Pancreas (tissue), 10 donors: ENCODE results near the gene NUDT14. TPM values are rescaled to one million over a fixed set of nuclear protein-coding genes. Genes with fewer than 3 reads are reported as not detected.

Experiments used
- ATAC-seq, 4 donors: fragments of 200-7000 bp; cut with Tn5 transposase; one replicate each; pipeline versions ENCODE4 v1.8.0 to v1.9.1; 2020; ENCODE audit warnings: mild to moderate bottlenecking in 4 of 4, moderate library complexity in 4 of 4
- DNase-seq, 6 donors: peaks; one replicate each; pipeline ENCODE4 v3.0.0-alpha.2; 2020
- FAIRE-seq: peaks from 2 replicates; lab custom pipeline; 2012; peaks lifted over from hg19 to GRCh38; lab: Jason Lieb, UNC
- H3K27ac ChIP-seq, 4 donors: fragments of 200-600 bp; sonication (generic); 1 replicate in 3 of 4; 2 replicates in 1 of 4; pipeline versions ENCODE4 v1.5.0 to v1.8.0; 2020
- H3K27me3 ChIP-seq, 4 donors: fragments of 200-600 bp; one replicate each; pipeline ENCODE4 v1.8.0; 2021
- H3K36me3 ChIP-seq, 3 donors: fragments of 200-600 bp; sonication (generic) in 1 of 3; one replicate each; pipeline versions ENCODE4 v1.5.0 to v1.8.0; 2020 to 2021
- H3K4me1 ChIP-seq, 3 donors: fragments of 200-600 bp; one replicate each; pipeline ENCODE4 v1.8.0; 2021
- H3K4me3 ChIP-seq, 4 donors: fragments of 200-600 bp; sonication (generic) in 2 of 4; one replicate each; pipeline versions ENCODE4 v1.5.0 to v1.8.0; 2020 to 2021
- H3K9me3 ChIP-seq, 4 donors: fragments of 200-600 bp; one replicate each; pipeline ENCODE4 v1.8.0; 2021
- WGBS, 2 donors: extraction: QIAGEN DNeasy Blood & Tissue Kit; methylation state at CpG; one replicate each; pipeline ENCODE4 v1.1.7; 2013; 5-methylcytosine and 5-hydroxymethylcytosine counted together
- intact Hi-C, 3 donors: fragments of 100-400 bp; cut with DNase I; formaldehyde crosslinking; loops; one replicate each; pipeline versions ENCODE4 v1.11.1 to v1.14.2; 2022
- polyA plus RNA-seq, 2 donors: library from polyadenylated mRNA; stranded (reverse); fragments of 200-250 nt; gene quantifications; one replicate each; pipeline ENCODE4 v1.2.3, GENCODE V29; 2013
- total RNA-seq, 6 donors: library from RNA; stranded (reverse); fragmentation: NEBNext Ultra II Directional in 4 of 6; extraction: Animal tissue kit (Norgen Biotek cat#: 25700) in 4 of 6; gene quantifications; one replicate each; pipeline versions ENCODE4 v1.2.1 to v1.2.4, GENCODE V29; 2021 to 2023
- TF ChIP-seq, protein P1 (sequence below), 4 donors: fragments of 200-600 bp; sonication (generic) in 3 of 4; IDR thresholded peaks; one replicate each; pipeline versions ENCODE4 v1.5.0 to v1.8.0; 2021; ENCODE audit warnings: antibody characterized with exemption in 4 of 4
- donor health status: healthy with polysubstance abuse.
- donor health status: DM: no; HTN: no; CAD: no; lungs with moderate emphysema.
- donor health status: DM: no; HTN: no; CAD: no.
- donor health status: control.
- donor health status: control.
- donor health status: Bipolar disorder and iron deficiency.
- donor health status: DM: yes; HTN: yes; CAD: no.
- donor health status: DM: no; HTN: no; CAD: no.
- donor health status: DM: no; HTN: no; CAD: no.
- donor health status: DM: yes; HTN: yes; CAD: no.

Gene NUDT14
- total RNA-seq (10 to 100 TPM; 24.7 to 36.6 (median 30.4) TPM), polyA plus RNA-seq (10 to 100 TPM; 47.8 to 64.9 TPM)

DNA sequence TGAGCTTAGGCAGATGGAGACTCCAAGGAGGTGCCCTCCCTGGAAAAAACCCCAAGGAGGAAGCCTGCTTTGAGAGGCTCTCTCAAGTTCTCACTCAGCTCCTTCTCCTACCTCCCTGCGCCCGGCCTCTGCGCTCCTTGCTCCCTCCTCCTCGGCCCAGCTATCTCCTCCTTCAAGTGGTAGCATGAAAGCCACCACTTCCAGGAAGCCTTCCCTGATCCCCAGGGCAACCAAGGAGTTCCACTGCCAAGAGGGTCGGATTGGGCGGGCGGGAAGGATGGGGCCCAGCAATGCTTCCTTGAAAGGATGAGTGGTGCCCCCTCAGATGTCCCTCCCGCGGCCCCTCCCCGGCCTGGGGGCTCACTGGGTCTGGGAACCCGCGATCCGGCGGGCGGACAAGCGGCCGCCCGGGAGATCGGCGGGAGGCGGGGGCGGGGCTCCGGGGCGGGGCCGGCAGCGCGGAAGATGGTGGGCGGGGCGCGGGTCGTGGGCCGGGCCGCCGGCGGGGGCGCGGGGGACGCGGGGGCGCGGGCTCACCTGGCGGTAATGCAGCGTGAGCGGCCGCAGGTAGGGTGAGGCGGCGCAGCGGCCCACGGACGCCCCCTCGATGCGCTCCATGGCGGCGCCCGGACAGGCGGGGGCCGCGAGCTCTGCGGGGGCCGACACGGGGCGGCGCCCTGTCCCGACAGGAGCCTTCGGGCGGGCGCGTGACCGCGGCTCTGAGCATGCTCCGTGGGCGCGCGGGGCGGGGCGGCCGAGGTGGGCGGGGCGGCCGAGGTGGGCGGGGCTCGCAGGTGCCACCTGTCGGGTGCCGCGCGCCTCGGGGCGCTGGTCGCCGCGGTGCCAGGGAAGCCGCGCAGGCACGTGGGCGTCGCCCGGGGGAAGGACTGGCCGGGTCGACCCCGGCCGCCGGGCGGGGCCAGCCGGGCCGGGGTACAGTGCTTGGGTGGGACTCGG, at the start of gene NUDT14:
TSS of gene NUDT14 (minus strand) at position 721 of the 957 bp plus-strand sequence. CDS start at position 618, 103 bp downstream.
- Histone ChIP-seq H3K27me3 (no peaks in the 10 kb centered on the region), H3K9me3 (no peaks in the 10 kb centered on the region), H3K27ac (peak within 1 kb of the TSS in 2 of 4 donors; percentile 22 to 55), H3K4me3 (peak within 1 kb of the TSS; percentile 23 to 64 (median 44)), H3K4me1 (peaks cover 10 to 15% (median 11%) of the 10 kb centered on the region in 3 donors), H3K36me3 (no peaks in the 10 kb centered on the region)
- DNase-seq (peak; percentile 79 to 98 (median 93)), FAIRE-seq (no peak), ATAC-seq (peak; percentile 83 to 90 (median 85))
- intact Hi-C loops: no loop called here
- TF ChIP-seq, protein P1, sequence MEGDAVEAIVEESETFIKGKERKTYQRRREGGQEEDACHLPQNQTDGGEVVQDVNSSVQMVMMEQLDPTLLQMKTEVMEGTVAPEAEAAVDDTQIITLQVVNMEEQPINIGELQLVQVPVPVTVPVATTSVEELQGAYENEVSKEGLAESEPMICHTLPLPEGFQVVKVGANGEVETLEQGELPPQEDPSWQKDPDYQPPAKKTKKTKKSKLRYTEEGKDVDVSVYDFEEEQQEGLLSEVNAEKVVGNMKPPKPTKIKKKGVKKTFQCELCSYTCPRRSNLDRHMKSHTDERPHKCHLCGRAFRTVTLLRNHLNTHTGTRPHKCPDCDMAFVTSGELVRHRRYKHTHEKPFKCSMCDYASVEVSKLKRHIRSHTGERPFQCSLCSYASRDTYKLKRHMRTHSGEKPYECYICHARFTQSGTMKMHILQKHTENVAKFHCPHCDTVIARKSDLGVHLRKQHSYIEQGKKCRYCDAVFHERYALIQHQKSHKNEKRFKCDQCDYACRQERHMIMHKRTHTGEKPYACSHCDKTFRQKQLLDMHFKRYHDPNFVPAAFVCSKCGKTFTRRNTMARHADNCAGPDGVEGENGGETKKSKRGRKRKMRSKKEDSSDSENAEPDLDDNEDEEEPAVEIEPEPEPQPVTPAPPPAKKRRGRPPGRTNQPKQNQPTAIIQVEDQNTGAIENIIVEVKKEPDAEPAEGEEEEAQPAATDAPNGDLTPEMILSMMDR (IDR thresholded peaks at IDR 0.05): no peak
- WGBS, 2 donors: 1 to 2% methylated on average over 46 to 105 of the region's 106 CpGs

DNA sequence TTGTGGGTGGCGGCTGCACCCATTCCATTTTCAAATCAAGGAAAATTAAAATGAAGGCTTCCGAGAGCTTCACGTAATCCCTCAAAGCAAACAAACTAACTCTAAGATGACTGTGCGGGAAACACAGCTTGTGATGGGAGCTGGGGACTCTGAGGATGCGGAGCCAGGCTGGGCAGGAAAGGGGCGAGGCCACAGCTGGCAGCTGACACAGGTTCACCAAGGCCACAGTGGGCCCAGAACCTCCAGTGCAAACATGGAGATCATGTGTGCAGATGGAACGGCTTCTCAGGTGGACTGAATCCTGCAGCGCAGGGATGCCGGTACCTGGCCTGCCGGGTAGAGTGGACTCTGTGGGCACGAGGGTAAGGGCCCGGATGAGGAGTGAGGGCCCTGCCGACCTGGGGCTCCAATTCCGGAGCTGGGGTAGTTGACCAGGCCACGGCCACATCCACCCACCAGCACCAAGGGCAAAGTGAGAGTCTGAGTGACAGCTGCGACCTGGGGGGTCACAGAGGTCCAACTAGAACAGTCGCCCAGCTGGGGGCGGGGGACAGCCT, 48.1 kb upstream of the NUDT14 start:
- TF ChIP-seq, protein P1 (IDR thresholded peaks at IDR 0.05): no peak
- Histone ChIP-seq H3K36me3 (peaks cover 0 to 9% (median 5%) of the 10 kb centered on the region in 3 donors), H3K4me1 (no peaks in the 10 kb centered on the region), H3K9me3 (no peaks in the 10 kb centered on the region), H3K27ac (no peak overlapping the region), H3K27me3 (no peaks in the 10 kb centered on the region), H3K4me3 (no peak overlapping the region)
- WGBS, 2 donors: 81 to 83% methylated on average over 18 of the region's 18 CpGs
- peak in 2 of 4 donors; percentile 18 to 41 for ATAC-seq
- peak in 2 of 6 donors; percentile 20 to 41 for DNase-seq
- no peak for FAIRE-seq
- intact Hi-C loops: no loop called here

DNA sequence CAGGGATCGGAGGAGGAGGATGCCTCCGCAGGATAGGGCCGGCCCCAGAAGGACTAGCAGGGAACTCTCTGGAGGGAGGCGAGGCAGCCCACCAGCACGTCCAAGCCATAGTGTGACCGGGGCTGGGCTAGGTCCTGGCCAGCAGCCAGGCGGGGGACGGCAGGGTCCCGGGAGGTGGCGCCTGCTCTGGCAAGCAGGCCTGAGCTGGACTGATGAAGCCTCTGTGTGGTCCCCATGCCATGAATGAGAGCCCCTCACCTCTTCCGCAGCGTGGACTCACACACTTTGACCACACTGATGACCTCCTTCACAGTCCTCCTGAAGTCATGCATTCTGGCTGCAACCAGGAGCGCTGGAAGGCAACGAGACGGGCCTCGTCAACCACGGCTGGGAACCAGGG, 47.5 kb upstream of the NUDT14 start:
- TF ChIP-seq, protein P1 (IDR thresholded peaks at IDR 0.05): no peak
- intact Hi-C loops: no loop called here
- FAIRE-seq (no peak), ATAC-seq (no peak), DNase-seq (peak in 2 of 6 donors; percentile 33 to 57)
- Histone ChIP-seq H3K9me3 (no peaks in the 10 kb centered on the region), H3K4me1 (no peaks in the 10 kb centered on the region), H3K27me3 (no peaks in the 10 kb centered on the region), H3K4me3 (no peak overlapping the region), H3K27ac (no peak overlapping the region), H3K36me3 (peaks cover 0 to 9% (median 6%) of the 10 kb centered on the region in 3 donors)
- 86 to 90% methylated on average over 17 of the region's 17 CpGs for WGBS, 2 donors

DNA sequence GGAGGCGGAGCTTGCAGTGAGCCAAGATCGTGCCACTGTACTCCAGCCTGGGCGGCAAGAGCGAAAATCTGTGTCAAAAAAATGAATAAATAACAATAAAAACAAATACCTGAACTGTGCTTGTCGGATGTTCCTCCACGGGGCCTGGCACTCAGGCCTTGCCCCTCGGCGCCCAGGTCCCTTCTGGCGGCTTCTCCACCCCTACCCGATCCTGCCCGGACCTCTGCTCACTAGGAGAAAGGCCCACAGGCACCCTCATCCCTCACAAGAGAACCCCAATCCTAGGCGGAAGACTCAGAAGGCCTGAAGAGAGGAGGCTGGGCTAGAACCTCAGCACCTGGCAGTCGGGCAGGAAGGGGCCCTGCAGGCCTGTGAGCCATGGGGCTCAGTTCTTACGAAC, 46.2 kb upstream of the NUDT14 start:
- TF ChIP-seq, protein P1 (IDR thresholded peaks at IDR 0.05): no peak
- H3K27ac ChIP-seq: no peak overlapping the region
- no peak for FAIRE-seq
- no peaks in the 10 kb centered on the region for H3K9me3 ChIP-seq
- DNase-seq: peak in 2 of 6 donors; percentile 6 to 32
- H3K4me3 ChIP-seq: no peak overlapping the region
- WGBS, 2 donors: 97 to 99% methylated on average over 14 of the region's 14 CpGs
- intact Hi-C loops: no loop called here
- no peaks in the 10 kb centered on the region for H3K27me3 ChIP-seq
- H3K4me1 ChIP-seq: no peaks in the 10 kb centered on the region
- ATAC-seq: no peak
- peaks cover 0 to 9% (median 6%) of the 10 kb centered on the region in 3 donors for H3K36me3 ChIP-seq
